PC-3 (cell line): Measurements from ENCODE around the gene UBQLN4. TPM values are rescaled to one million over a fixed set of nuclear protein-coding genes. Genes with fewer than 3 reads are reported as not detected.
A peak's percentile ranks its signal among the peaks of the same experiment; 100 is the strongest.

ENCODE experiments used
- ATAC-seq: fragments of 200-7000 bp; cut with Tn5 transposase; 2 replicates; pipeline ENCODE4 v1.9.1; 2020; ENCODE audit warnings: mild to moderate bottlenecking, moderate library complexity
- BruUV-seq: library from RNA; stranded (reverse); fragments of 400-500 nt; replicated peaks from 2 replicates; lab custom pipeline; 2021; lab: Mats Ljungman, UMichigan
- CTCF ChIA-PET: fragments of 300-600 bp; sonication (Branson Sonifier 250); formaldehyde crosslinking; loops from one replicate; lab custom pipeline; 2022; ENCODE audit warnings: antibody characterized with exemption; lab: Charles Lee
- POLR2A ChIA-PET: fragments of 300-600 bp; sonication (Branson Sonifier 250); formaldehyde crosslinking; loops from one replicate; lab custom pipeline; 2022; ENCODE audit warnings: antibody characterized with exemption; ENCODE audit not compliant: unreplicated experiment; lab: Charles Lee
- DNase-seq: peaks from one replicate; pipeline ENCODE4 v3.0.0-alpha.2; 2015
- H2AFZ ChIP-seq: fragments of 300-600 bp; sonication (generic); 2 replicates; pipeline ENCODE4 v1.6.0; 2016; ENCODE audit warnings: antibody characterized with exemption, low read length
- H3F3A ChIP-seq: fragments of 300-600 bp; sonication (generic); one replicate; pipeline ENCODE4 v1.6.0; 2017; ENCODE audit warnings: antibody characterized with exemption, low read length, control low read depth, mild to moderate bottlenecking; ENCODE audit not compliant: unreplicated experiment
- H3K27ac ChIP-seq: fragments of 300-600 bp; sonication (generic); 2 replicates; pipeline ENCODE4 v1.5.1; 2016; ENCODE audit warnings: mild to moderate bottlenecking, low read length
- H3K27me3 ChIP-seq: fragments of 300-600 bp; sonication (generic); 2 replicates; pipeline ENCODE4 v1.6.1; 2016; ENCODE audit warnings: low read length, mixed read lengths
- H3K36me3 ChIP-seq: fragments of 300-600 bp; sonication (generic); 2 replicates; pipeline ENCODE4 v1.6.1; 2016; ENCODE audit warnings: low read depth, mixed run types, low read length, mixed read lengths
- H3K4me1 ChIP-seq: fragments of 300-600 bp; sonication (generic); 2 replicates; pipeline ENCODE4 v1.5.1; 2016; ENCODE audit warnings: low read length; ENCODE audit not compliant: insufficient read depth
- H3K4me2 ChIP-seq: fragments of 300-600 bp; sonication (generic); 2 replicates; pipeline ENCODE4 v1.6.0; 2016; ENCODE audit warnings: low read length
- H3K4me3 ChIP-seq: fragments of 300-600 bp; sonication (generic); 2 replicates; pipeline ENCODE4 v1.5.1; 2016; ENCODE audit warnings: mild to moderate bottlenecking, low read length, mixed read lengths
- H3K79me2 ChIP-seq: fragments of 300-600 bp; sonication (generic); 2 replicates; pipeline ENCODE4 v1.6.1; 2017; ENCODE audit warnings: low read length, mixed read lengths
- H3K9ac ChIP-seq: fragments of 300-600 bp; sonication (generic); 2 replicates; pipeline ENCODE4 v1.6.0; 2016; ENCODE audit warnings: mild to moderate bottlenecking, low read length
- H3K9me2 ChIP-seq: fragments of 300-600 bp; sonication (generic); replicated peaks from 2 replicates; pipeline ENCODE4 v1.6.1; 2016; ENCODE audit warnings: mixed run types, low read length, mixed read lengths
- H3K9me3 ChIP-seq: fragments of 300-600 bp; sonication (generic); 2 replicates; pipeline ENCODE4 v1.6.1; 2016; ENCODE audit warnings: low read length, mixed read lengths
- H4K20me1 ChIP-seq: fragments of 300-600 bp; sonication (generic); 2 replicates; pipeline ENCODE4 v1.6.1; 2016; ENCODE audit warnings: low read length, mixed read lengths
- EZH2 ChIP-seq: fragments of 300-600 bp; sonication (generic); IDR thresholded peaks from one replicate; pipeline ENCODE4 v1.6.1; 2017; ENCODE audit warnings: antibody characterized with exemption, mild to moderate bottlenecking, low read length; ENCODE audit not compliant: unreplicated experiment
- EZH2phosphoT487 ChIP-seq: fragments of 300-600 bp; sonication (generic); IDR thresholded peaks from 2 replicates; pipeline ENCODE4 v1.6.1; 2018; ENCODE audit warnings: mild to moderate bottlenecking, antibody characterized with exemption, low read length, borderline replicate concordance
- intact Hi-C: fragments of 100-400 bp; cut with micrococcal nuclease; formaldehyde crosslinking; loops from 2 replicates; pipeline ENCODE4 v1.9.0; 2023
- total RNA-seq: library from RNA; depleted of rRNA; stranded (reverse); fragments of >200 nt; gene quantifications from 2 replicates; pipeline ENCODE4 v1.2.3, GENCODE V29; 2014
- TF ChIP-seq, protein P1 (sequence below): fragments of 300-600 bp; sonication (generic); conservative IDR thresholded peaks from 2 replicates; pipeline ENCODE4 v1.5.1; 2017; ENCODE audit warnings: antibody characterized with exemption, low read depth, mild to moderate bottlenecking, low read length

The UBQLN4 gene
- total RNA-seq, 1 experiment from 2014 or later = 45.4 TPM

DNA sequence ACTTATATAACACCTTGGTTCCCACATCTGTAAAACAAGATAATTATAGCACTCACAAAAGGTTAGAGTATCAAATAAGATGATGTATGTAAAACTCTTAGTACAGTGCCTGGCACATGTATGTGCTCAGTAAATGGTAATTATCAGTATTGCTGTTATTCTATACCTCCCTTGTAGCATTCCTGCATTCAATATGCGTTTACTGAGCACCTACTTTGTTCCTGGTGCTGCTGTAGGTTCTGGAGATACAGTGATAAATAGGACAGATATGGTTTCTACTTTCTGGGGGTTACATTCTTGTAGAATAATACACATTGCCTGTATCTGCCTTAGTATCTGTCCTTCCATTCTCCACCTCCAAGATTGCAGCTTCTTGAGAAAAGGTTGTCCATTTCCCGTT lies 31.6 kb downstream of the UBQLN4 start:
- peaks cover 6% of the 10 kb centered on the region; the same call in 1 of the 2 replicates for H3K4me1 ChIP-seq
- no peaks in the 10 kb centered on the region for H3K9me3 ChIP-seq
- H3F3A ChIP-seq = no peaks in the 10 kb centered on the region
- H3K9me2 ChIP-seq = no peaks in the 10 kb centered on the region
- no peak overlapping the region for H2AFZ ChIP-seq
- H3K27ac ChIP-seq = no peak overlapping the region
- CTCF ChIA-PET = no interaction called here
- H3K27me3 ChIP-seq = no peaks in the 10 kb centered on the region
- intact Hi-C loops = loop anchor here (1.0 kb wide), 1 partner anchor 32 kb away; the partner anchor contains the start of gene LAMTOR2
- TF ChIP-seq, protein P1, sequence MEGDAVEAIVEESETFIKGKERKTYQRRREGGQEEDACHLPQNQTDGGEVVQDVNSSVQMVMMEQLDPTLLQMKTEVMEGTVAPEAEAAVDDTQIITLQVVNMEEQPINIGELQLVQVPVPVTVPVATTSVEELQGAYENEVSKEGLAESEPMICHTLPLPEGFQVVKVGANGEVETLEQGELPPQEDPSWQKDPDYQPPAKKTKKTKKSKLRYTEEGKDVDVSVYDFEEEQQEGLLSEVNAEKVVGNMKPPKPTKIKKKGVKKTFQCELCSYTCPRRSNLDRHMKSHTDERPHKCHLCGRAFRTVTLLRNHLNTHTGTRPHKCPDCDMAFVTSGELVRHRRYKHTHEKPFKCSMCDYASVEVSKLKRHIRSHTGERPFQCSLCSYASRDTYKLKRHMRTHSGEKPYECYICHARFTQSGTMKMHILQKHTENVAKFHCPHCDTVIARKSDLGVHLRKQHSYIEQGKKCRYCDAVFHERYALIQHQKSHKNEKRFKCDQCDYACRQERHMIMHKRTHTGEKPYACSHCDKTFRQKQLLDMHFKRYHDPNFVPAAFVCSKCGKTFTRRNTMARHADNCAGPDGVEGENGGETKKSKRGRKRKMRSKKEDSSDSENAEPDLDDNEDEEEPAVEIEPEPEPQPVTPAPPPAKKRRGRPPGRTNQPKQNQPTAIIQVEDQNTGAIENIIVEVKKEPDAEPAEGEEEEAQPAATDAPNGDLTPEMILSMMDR = no peak
- TF ChIP-seq EZH2 (no peak), EZH2phosphoT487 (no peak)
- no TSS peak for BruUV-seq
- H3K36me3 ChIP-seq = peaks cover 14% of the 10 kb centered on the region
- H3K9ac ChIP-seq = no peak overlapping the region
- no peak overlapping the region for H3K4me2 ChIP-seq
- ATAC-seq (no peak), DNase-seq (no peak)
- peaks cover 29% of the 10 kb centered on the region for H3K79me2 ChIP-seq
- H4K20me1 ChIP-seq = 0 out of 2 replicates have a peak, but pooled peaks cover 3% of the 10 kb centered on the region
- H3K4me3 ChIP-seq = no peak overlapping the region
- POLR2A ChIA-PET = no interaction called here

DNA sequence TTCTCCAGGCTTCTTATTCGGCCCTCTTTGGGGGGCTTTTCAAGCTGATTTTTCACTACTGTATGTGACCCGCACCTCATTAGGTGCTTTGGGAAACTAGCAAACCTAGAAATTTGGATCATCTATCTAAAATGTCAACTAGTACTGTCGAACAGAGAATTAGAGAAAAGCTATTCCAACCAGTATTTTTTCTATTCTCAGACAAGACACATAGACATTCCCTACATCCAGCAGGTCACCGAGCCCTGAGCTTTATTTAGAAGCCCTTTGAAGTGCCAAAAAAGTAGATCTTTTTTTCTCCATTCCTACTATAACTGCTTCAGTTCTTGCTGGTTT lies 32.5 kb downstream of the UBQLN4 start:
- CTCF ChIA-PET = no interaction called here
- no TSS peak for BruUV-seq
- POLR2A ChIA-PET = interaction anchor here (0.6 to 0.7 kb wide), 2 partner anchors 8 to 11 kb away, joined by 3 to 4 read pairs; no protein-coding TSS in a partner anchor
- H2AFZ ChIP-seq = peak overlapping the region; percentile 72
- H3K9me3 ChIP-seq = no peaks in the 10 kb centered on the region
- TF ChIP-seq, protein P1 = no peak
- TF ChIP-seq EZH2 (no peak), EZH2phosphoT487 (no peak)
- H3K36me3 ChIP-seq = peaks cover 20% of the 10 kb centered on the region
- H3K4me3 ChIP-seq = peak overlapping the region; percentile 75
- peaks cover 6% of the 10 kb centered on the region; the same call in 1 of the 2 replicates for H3K4me1 ChIP-seq
- no peaks in the 10 kb centered on the region for H3K27me3 ChIP-seq
- H3F3A ChIP-seq = no peaks in the 10 kb centered on the region
- peak overlapping the region; percentile 67; the same call in 1 of the 2 replicates for H3K9ac ChIP-seq
- H3K4me2 ChIP-seq = peak overlapping the region; percentile 88
- H4K20me1 ChIP-seq = 0 out of 2 replicates have a peak, but pooled peaks cover 3% of the 10 kb centered on the region
- intact Hi-C loops = loop anchor here (1.0 kb wide), 1 partner anchor 33 kb away; the partner anchor contains the start of gene LAMTOR2
- H3K27ac ChIP-seq = no peak overlapping the region
- H3K9me2 ChIP-seq = no peaks in the 10 kb centered on the region
- H3K79me2 ChIP-seq = peaks cover 34% of the 10 kb centered on the region
- DNase-seq (no peak), ATAC-seq (no peak)
